ENCODE data around the gene CYTH1. TPM values are rescaled to one million over a fixed set of nuclear protein-coding genes. Genes with fewer than 3 reads are reported as not detected.
A peak's percentile ranks its signal among the peaks of the same experiment; 100 is the strongest.

CYTH1 gene
- polyA plus RNA-seq, 1 of the 3 experiments (the other 2 are of a cell fraction), result 23.8 TPM

- TF ChIP-seq EP300 (IDR thresholded peaks at IDR 0.05; ENCODE audit: borderline replicate concordance in 1 of 2, low read depth in 1 of 2, low read length in 1 of 2), result no peak
Measured at GRCh38 chr17:78825696-78826095, 43.6 kb upstream of the CYTH1 start (continued).

- WGBS (ENCODE audit: low lambda C conversion rate), result 96% methylated on average over 7 of the region's 7 CpGs
- Histone ChIP-seq H3K27ac (ENCODE audit: low read depth in 2 of 2, low read length in 1 of 2) (peak overlapping the region in 1 of 2 experiments; percentile 82; a peak in 1 of 4 replicates), H3K9ac (no peak overlapping the region), H3K4me1 (ENCODE audit: control insufficient read depth in 1 of 2, insufficient read depth in 2 of 2, low read depth in 1 of 2, low read length in 1 of 2) (peaks cover 17 to 19% of the 10 kb centered on the region in 2 experiments; a peak in 3 of 4 replicates), H3K4me3 (ENCODE audit: low read depth in 2 of 2, low read length in 1 of 2) (no peak overlapping the region), H3K36me3 (replicated peaks in 1 of 2; ENCODE audit: control insufficient read depth in 1 of 2, insufficient read depth in 2 of 2, low read length in 1 of 2) (peaks cover 54 to 76% of the 10 kb centered on the region in 2 experiments), H3F3A (replicated peaks; ENCODE audit: insufficient read depth) (peaks cover 20% of the 10 kb centered on the region), H3K27me3 (ENCODE audit: insufficient read depth) (no peaks in the 10 kb centered on the region), H2AFZ (ENCODE audit: low read depth) (no peak overlapping the region), H3K4me2 (no peak overlapping the region), H3K79me2 (ENCODE audit: insufficient read depth) (peaks cover 56% of the 10 kb centered on the region), H4K20me1 (ENCODE audit: insufficient read depth) (peaks cover 25% of the 10 kb centered on the region; the same call in 1 of the 2 replicates), H3K9me3 (no peaks in the 10 kb centered on the region), H3K9me2 (no peaks in the 10 kb centered on the region)
- POLR2A ChIA-PET, result no interaction called here
- no peak for DNase-seq
- CTCF ChIA-PET, result interaction anchor here (0.9 to 1.2 kb wide), 3 partner anchors 42 to 149 kb away, joined by 3 to 4 read pairs (median 4); no protein-coding TSS in a partner anchor
- no peak for TF ChIP-seq NFIC (IDR thresholded peaks at IDR 0.05; ENCODE audit: borderline replicate concordance)
Measured at GRCh38 chr17:78824240-78824639, 42.2 kb upstream of the CYTH1 start.

GRCh38 chr17:78823282-78824046 is 41.4 kb upstream of the CYTH1 start:
- CTCF ChIA-PET, result interaction anchor here (0.9 to 2.3 kb wide), 7 partner anchors 10 to 326 kb away, joined by 3 to 9 read pairs (median 4); no protein-coding TSS in a partner anchor
- no peaks in the 10 kb centered on the region for H3K27me3 ChIP-seq (ENCODE audit: insufficient read depth)
- H3K4me1 ChIP-seq (ENCODE audit: control insufficient read depth in 1 of 2, insufficient read depth in 2 of 2, low read depth in 1 of 2, low read length in 1 of 2), result peaks cover 22 to 23% of the 10 kb centered on the region in 2 experiments; a peak in 3 of 4 replicates
- no peak overlapping the region for H3K4me3 ChIP-seq (ENCODE audit: low read depth in 2 of 2, low read length in 1 of 2)
- peak overlapping the region; percentile 71 to 82 for H3K27ac ChIP-seq (ENCODE audit: low read depth in 2 of 2, low read length in 1 of 2)
- H3K9me3 ChIP-seq, result no peaks in the 10 kb centered on the region
- WGBS (ENCODE audit: low lambda C conversion rate), result 89% methylated on average over 14 of the region's 14 CpGs
- DNase-seq, result no peak
- TF ChIP-seq YY1 (IDR thresholded peaks at IDR 0.05; ENCODE audit: low read depth), result no peak
- no peak for TF ChIP-seq EZH2phosphoT487 (IDR thresholded peaks at IDR 0.05; ENCODE audit: borderline replicate concordance, low read depth)
- TF ChIP-seq CTCF (IDR thresholded peaks at IDR 0.05), result peak; percentile 57
- H3K36me3 ChIP-seq (replicated peaks in 1 of 2; ENCODE audit: control insufficient read depth in 1 of 2, insufficient read depth in 2 of 2, low read length in 1 of 2), result peaks cover 54 to 76% of the 10 kb centered on the region in 2 experiments
- H2AFZ ChIP-seq (ENCODE audit: low read depth), result no peak overlapping the region
- H3K9me2 ChIP-seq, result no peaks in the 10 kb centered on the region
- POLR2A ChIA-PET, result no interaction called here
- H4K20me1 ChIP-seq (ENCODE audit: insufficient read depth), result peaks cover 18% of the 10 kb centered on the region; the same call in 1 of the 2 replicates
- peaks cover 48% of the 10 kb centered on the region for H3K79me2 ChIP-seq (ENCODE audit: insufficient read depth)
- peaks cover 26% of the 10 kb centered on the region for H3F3A ChIP-seq (replicated peaks; ENCODE audit: insufficient read depth)
- H3K4me2 ChIP-seq, result peak overlapping the region; percentile 18; the same call in 1 of the 2 replicates
- H3K9ac ChIP-seq, result no peak overlapping the region
